ENCODE results near the gene MAEA. TPM values are rescaled to one million over a fixed set of nuclear protein-coding genes. Genes with fewer than 3 reads are reported as not detected.
"Not testable (repeated sequence)": the region's sequence is repeated elsewhere in the genome, so short reads cannot be mapped to it uniquely, and the experiment has no call there.

The MAEA gene
- total and polyA plus RNA-seq, 2 experiments from 2014 or later, result 49.8 to 99.0 TPM

- TF ChIP-seq STAT1 (IDR thresholded peaks at IDR 0.05; ENCODE audit: unreplicated experiment), result no peak
- no peaks in the 10 kb centered on the region for H3K4me1 Mint-ChIP-seq
- Histone ChIP-seq H3F3A (replicated peaks; ENCODE audit: low read depth) (no peaks in the 10 kb centered on the region), H3K27me3 (ENCODE audit: insufficient read depth) (no peaks in the 10 kb centered on the region), H3K79me2 (replicated peaks; ENCODE audit: insufficient read depth) (peaks cover 6% of the 10 kb centered on the region; the same call in 1 of the 2 replicates), H2AFZ (no peak overlapping the region), H3K9me2 (ENCODE audit: insufficient read depth) (no peaks in the 10 kb centered on the region), H3K4me3 (no peak overlapping the region), H3K4me1 (ENCODE audit: insufficient read depth) (no peaks in the 10 kb centered on the region), H3K36me3 (ENCODE audit: insufficient read depth) (peaks cover 4% of the 10 kb centered on the region), H3K4me2 (no peak overlapping the region), H4K20me1 (replicated peaks; ENCODE audit: insufficient read depth) (no peaks in the 10 kb centered on the region; the same call in 1 of the 2 replicates), H3K27ac (ENCODE audit: low read depth) (no peak overlapping the region)
- H3K27ac Mint-ChIP-seq, result no peak overlapping the region
- H3K4me3 Mint-ChIP-seq, result no peak overlapping the region
- DNase-seq (ENCODE audit: low spot score), result no peak
- no peak for ATAC-seq
- H3K9me3 Mint-ChIP-seq, result no peaks in the 10 kb centered on the region; the same call in 2 of the 3 replicates
- no peaks in the 10 kb centered on the region for H3K27me3 Mint-ChIP-seq (ENCODE audit: insufficient read depth, low read depth, poor library complexity)
- H3K36me3 Mint-ChIP-seq (ENCODE audit: low read depth), result peaks cover 37% of the 10 kb centered on the region
Observed at GRCh38 chr4:1323635-1324442, 34.1 kb downstream of the MAEA start.

GRCh38 chr4:1324443-1325175 lies 34.9 kb downstream of the MAEA start:
- not testable (repeated sequence) for H3K27ac Mint-ChIP-seq; H3K27me3 ChIP-seq (ENCODE audit: insufficient read depth); H3K4me2 ChIP-seq; H3K9me3 Mint-ChIP-seq; DNase-seq (ENCODE audit: low spot score); H3F3A ChIP-seq (replicated peaks; ENCODE audit: low read depth); H2AFZ ChIP-seq; H3K4me3 ChIP-seq; ATAC-seq; H3K4me1 Mint-ChIP-seq; H3K36me3 ChIP-seq (ENCODE audit: insufficient read depth); H4K20me1 ChIP-seq (replicated peaks; ENCODE audit: insufficient read depth); H3K4me3 Mint-ChIP-seq; H3K27me3 Mint-ChIP-seq (ENCODE audit: insufficient read depth, low read depth, poor library complexity); H3K9me2 ChIP-seq (ENCODE audit: insufficient read depth); H3K27ac ChIP-seq (ENCODE audit: low read depth); H3K4me1 ChIP-seq (ENCODE audit: insufficient read depth); H3K79me2 ChIP-seq (replicated peaks; ENCODE audit: insufficient read depth)
- peaks cover 34% of the 10 kb centered on the region for H3K36me3 Mint-ChIP-seq (ENCODE audit: low read depth)

GRCh38 chr4:1325176-1325480 lies 35.4 kb downstream of the MAEA start:
- H3K9me3 Mint-ChIP-seq, result no peaks in the 10 kb centered on the region; the same call in 2 of the 3 replicates
- H3K27me3 Mint-ChIP-seq (ENCODE audit: insufficient read depth, low read depth, poor library complexity), result peaks cover 2% of the 10 kb centered on the region
- peaks cover 29% of the 10 kb centered on the region for H3K36me3 Mint-ChIP-seq (ENCODE audit: low read depth)
- no peaks in the 10 kb centered on the region for H3K9me2 ChIP-seq (ENCODE audit: insufficient read depth)
- H3K4me3 ChIP-seq, result no peak overlapping the region
- no peaks in the 10 kb centered on the region for H3K4me1 Mint-ChIP-seq
- peaks cover 4% of the 10 kb centered on the region for H3K36me3 ChIP-seq (ENCODE audit: insufficient read depth)
- no peaks in the 10 kb centered on the region for H3K4me1 ChIP-seq (ENCODE audit: insufficient read depth)
- H3K4me3 Mint-ChIP-seq, result no peak overlapping the region
- H3K27me3 ChIP-seq (ENCODE audit: insufficient read depth), result no peaks in the 10 kb centered on the region
- DNase-seq (ENCODE audit: low spot score) (no peak), ATAC-seq (no peak)
- H4K20me1 ChIP-seq (replicated peaks; ENCODE audit: insufficient read depth), result no peaks in the 10 kb centered on the region; the same call in 1 of the 2 replicates
- H2AFZ ChIP-seq, result no peak overlapping the region
- H3K27ac Mint-ChIP-seq, result no peak overlapping the region
- no peak overlapping the region for H3K4me2 ChIP-seq
- H3F3A ChIP-seq (replicated peaks; ENCODE audit: low read depth), result no peaks in the 10 kb centered on the region
- H3K79me2 ChIP-seq (replicated peaks; ENCODE audit: insufficient read depth), result peaks cover 8% of the 10 kb centered on the region; the same call in 1 of the 2 replicates
- H3K27ac ChIP-seq (ENCODE audit: low read depth), result no peak overlapping the region
- TF ChIP-seq CTCF (conservative IDR thresholded peaks at IDR 0.05; ENCODE audit: low read depth in 2 of 2), result no peak
- no peak for TF ChIP-seq POLR2AphosphoS5 (IDR thresholded peaks at IDR 0.05; ENCODE audit: low read depth)
- TF ChIP-seq EZH2phosphoT487 (IDR thresholded peaks at IDR 0.05; ENCODE audit: unreplicated experiment), result no peak
- TF ChIP-seq CREB1 (CRISPR knock-in tag; IDR thresholded peaks at IDR 0.05; ENCODE audit: low read depth), result no peak
- TF ChIP-seq REST (IDR thresholded peaks at IDR 0.05; ENCODE audit: unreplicated experiment), result no peak
- TF ChIP-seq ETS1 (IDR thresholded peaks at IDR 0.05), result no peak
- TF ChIP-seq STAT1 (IDR thresholded peaks at IDR 0.05; ENCODE audit: unreplicated experiment), result no peak
